ENCODE measurements around the gene UBN2. TPM values are rescaled to one million over a fixed set of nuclear protein-coding genes. Genes with fewer than 3 reads are reported as not detected.

UBN2 gene
- total RNA-seq, 4 donors from 2014 or later = 9.1 to 18.5 (median 12.5) TPM

GRCh38 chr7:139241258-139241657, 10.2 kb downstream of the UBN2 start:
- Histone ChIP-seq H3K4me3 (no peak overlapping the region), H3K27ac (no peak overlapping the region), H3K27me3 (no peaks in the 10 kb centered on the region), H3K9me3 (no peaks in the 10 kb centered on the region), H3K4me1 (no peaks in the 10 kb centered on the region), H3K36me3 (peaks cover 5 to 88% of the 10 kb centered on the region in 2 donors)
- no peak for TF ChIP-seq EP300 (IDR thresholded peaks at IDR 0.05)
- no peak for TF ChIP-seq CTCF (IDR thresholded peaks at IDR 0.05)
- no peak for TF ChIP-seq POLR2A (IDR thresholded peaks at IDR 0.05)
- TF ChIP-seq POLR2AphosphoS5 (IDR thresholded peaks at IDR 0.05) = no peak
- ATAC-seq = no peak

DNA sequence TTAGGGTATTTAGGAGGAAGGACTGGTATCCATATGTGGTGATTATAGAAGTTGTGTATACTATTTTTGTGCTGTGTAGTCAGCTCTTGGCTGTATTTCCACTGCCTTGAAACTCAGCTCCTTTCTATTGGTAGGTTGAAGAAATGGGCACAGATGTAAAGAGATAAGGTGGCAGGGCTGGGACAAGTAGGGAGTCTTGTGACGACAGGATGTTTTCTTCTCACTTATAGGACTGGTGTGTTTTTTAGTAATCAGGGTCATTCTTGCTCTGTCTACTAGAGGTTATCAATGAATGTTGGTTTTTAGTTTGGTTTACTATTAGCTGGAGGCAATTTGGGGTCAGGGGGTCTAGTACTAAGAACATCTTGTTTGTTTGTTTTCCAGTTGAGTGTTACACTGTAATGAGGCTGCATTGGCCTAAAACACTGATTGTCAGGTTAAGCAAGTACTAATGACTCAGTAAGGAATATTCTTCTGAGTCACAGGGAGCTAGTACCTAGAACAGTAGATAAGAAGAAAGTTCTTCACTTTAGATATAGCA, 11.8 kb downstream of the UBN2 start:
- Histone ChIP-seq H3K4me3 (no peak overlapping the region), H3K36me3 (peaks cover 5 to 87% of the 10 kb centered on the region in 2 donors), H3K4me1 (peaks cover 0 to 12% (median 0%) of the 10 kb centered on the region in 3 donors), H3K9me3 (no peaks in the 10 kb centered on the region), H3K27ac (no peak overlapping the region), H3K27me3 (no peaks in the 10 kb centered on the region)
- TF ChIP-seq POLR2A (IDR thresholded peaks at IDR 0.05) = no peak
- TF ChIP-seq EP300 (IDR thresholded peaks at IDR 0.05) = no peak
- TF ChIP-seq POLR2AphosphoS5 (IDR thresholded peaks at IDR 0.05) = no peak
- no peak for TF ChIP-seq CTCF (IDR thresholded peaks at IDR 0.05)
- WGBS, 2 donors (ENCODE audit: low coverage in 1 of 2) = 50 to 80% methylated on average over 1 of the region's 1 CpG
- no peak for ATAC-seq

DNA sequence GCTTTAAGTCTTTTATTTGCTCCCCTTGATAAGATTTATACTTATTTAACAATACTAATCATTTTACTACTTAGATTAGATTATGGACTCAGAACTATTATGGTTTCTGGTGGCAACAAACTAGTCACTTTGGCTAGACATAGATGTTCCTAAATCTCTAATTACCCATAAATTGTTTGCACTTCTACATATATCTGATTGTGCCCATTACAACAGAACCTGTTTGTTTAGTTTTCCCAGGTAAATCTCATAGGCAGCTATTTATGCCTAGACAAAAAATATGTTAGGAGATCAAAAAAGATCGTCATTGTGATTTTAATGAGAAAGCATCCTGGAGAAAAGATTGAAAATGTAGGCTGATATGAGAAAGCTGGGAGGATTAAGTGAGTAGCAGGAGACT, 14.4 kb downstream of the UBN2 start:
- Histone ChIP-seq H3K9me3 (no peaks in the 10 kb centered on the region), H3K27ac (no peak overlapping the region), H3K4me3 (no peak overlapping the region), H3K27me3 (no peaks in the 10 kb centered on the region), H3K4me1 (peaks cover 0 to 12% (median 0%) of the 10 kb centered on the region in 3 donors), H3K36me3 (peaks cover 0 to 82% of the 10 kb centered on the region in 2 donors)
- no peak for TF ChIP-seq POLR2AphosphoS5 (IDR thresholded peaks at IDR 0.05)
- TF ChIP-seq POLR2A (IDR thresholded peaks at IDR 0.05) = no peak
- no peak for TF ChIP-seq CTCF (IDR thresholded peaks at IDR 0.05)
- no peak for TF ChIP-seq EP300 (IDR thresholded peaks at IDR 0.05)
- no peak for ATAC-seq
- 100% methylated on average over 1 of the region's 1 CpG for WGBS, 2 donors (ENCODE audit: low coverage in 1 of 2)

- H3K27ac ChIP-seq = no peak overlapping the region
- H3K36me3 ChIP-seq = peaks cover 0 to 82% of the 10 kb centered on the region in 2 donors
- ATAC-seq = no peak
- WGBS, 2 donors (ENCODE audit: low coverage in 1 of 2) = 96% methylated on average over 5 of the region's 5 CpGs
- H3K4me1 ChIP-seq = peaks cover 0 to 12% (median 0%) of the 10 kb centered on the region in 3 donors
- H3K27me3 ChIP-seq = no peaks in the 10 kb centered on the region
- no peaks in the 10 kb centered on the region for H3K9me3 ChIP-seq
- no peak overlapping the region for H3K4me3 ChIP-seq
- TF ChIP-seq CTCF (IDR thresholded peaks at IDR 0.05) = no peak
- TF ChIP-seq POLR2A (IDR thresholded peaks at IDR 0.05) = no peak
- TF ChIP-seq EP300 (IDR thresholded peaks at IDR 0.05) = no peak
- no peak for TF ChIP-seq POLR2AphosphoS5 (IDR thresholded peaks at IDR 0.05)
These were observed 15.5 kb downstream of the UBN2 start for GRCh38 chr7:139246494-139246893.

- Histone ChIP-seq H3K36me3 (peaks cover 0 to 82% of the 10 kb centered on the region in 2 donors), H3K4me1 (peaks cover 0 to 12% (median 0%) of the 10 kb centered on the region in 3 donors), H3K27me3 (no peaks in the 10 kb centered on the region), H3K4me3 (no peak overlapping the region), H3K9me3 (no peaks in the 10 kb centered on the region), H3K27ac (no peak overlapping the region)
- TF ChIP-seq POLR2AphosphoS5 (IDR thresholded peaks at IDR 0.05) = no peak
- no peak for TF ChIP-seq CTCF (IDR thresholded peaks at IDR 0.05)
- TF ChIP-seq EP300 (IDR thresholded peaks at IDR 0.05) = no peak
- no peak for TF ChIP-seq POLR2A (IDR thresholded peaks at IDR 0.05)
- no peak for ATAC-seq
- 40 to 48% methylated on average over 2 to 5 of the region's 5 CpGs for WGBS, 2 donors (ENCODE audit: low coverage in 1 of 2)
These were observed 15.9 kb downstream of the UBN2 start for GRCh38 chr7:139246905-139247304.
